DND-41 (cell line): ENCODE results near the gene LSM14A.

Experiments
- ATAC-seq: fragments of 200-7000 bp; cut with Tn5 transposase; 3 replicates; pipeline ENCODE4 v1.9.1; 2021; ENCODE audit warnings: low read depth; ENCODE audit not compliant: insufficient read depth
- DNase-seq: peaks from one replicate; pipeline ENCODE4 v3.0.0-alpha.2; 2020
- H2AFZ ChIP-seq: 2 replicates; pipeline ENCODE4 v1.6.0; 2012; ENCODE audit warnings: low read depth, low read length
- H3K27ac ChIP-seq: 2 replicates; pipeline ENCODE4 v1.5.1; 2012; ENCODE audit warnings: low read length, inconsistent platforms
- H3K27me3 ChIP-seq: fragments of 200-600 bp; sonication (generic); 2 replicates; pipeline ENCODE4 v1.6.0; 2012; ENCODE audit warnings: low read length, mild to moderate bottlenecking, inconsistent platforms; ENCODE audit not compliant: insufficient read depth, poor library complexity
- H3K36me3 ChIP-seq: 2 replicates; pipeline ENCODE4 v1.5.1; 2012; ENCODE audit warnings: low read length, inconsistent platforms; ENCODE audit not compliant: insufficient read depth
- H3K4me1 ChIP-seq: 2 replicates; pipeline ENCODE4 v1.5.1; 2012; ENCODE audit warnings: mild to moderate bottlenecking, low read length; ENCODE audit not compliant: insufficient read depth
- H3K4me2 ChIP-seq: 2 replicates; pipeline ENCODE4 v1.6.0; 2012; ENCODE audit warnings: mild to moderate bottlenecking, moderate library complexity, low read length, inconsistent platforms; ENCODE audit not compliant: insufficient read depth
- H3K4me3 ChIP-seq, 2 experiments: fragments of 200-600 bp in 1 of 2; shearing (Covaris generic) in 1 of 2; 2 replicates each; pipeline ENCODE4 v1.5.1; 2012 to 2016; ENCODE audit warnings: inconsistent platforms in 2 of 2, low read length in 2 of 2, mild to moderate bottlenecking in 2 of 2, low read depth in 1 of 2, moderate library complexity in 1 of 2
- H3K79me2 ChIP-seq: 2 replicates; pipeline ENCODE4 v1.6.0; 2012; ENCODE audit warnings: low read length, inconsistent platforms; ENCODE audit not compliant: insufficient read depth
- H3K9ac ChIP-seq: 2 replicates; pipeline ENCODE4 v1.6.0; 2012; ENCODE audit warnings: low read depth, mild to moderate bottlenecking, inconsistent platforms, low read length, moderate library complexity
- H3K9me3 ChIP-seq: 2 replicates; pipeline ENCODE4 v1.5.1; 2012; ENCODE audit warnings: low read length, moderate library complexity, mild to moderate bottlenecking, inconsistent platforms; ENCODE audit not compliant: insufficient read depth, severe bottlenecking
- H4K20me1 ChIP-seq: 2 replicates; pipeline ENCODE4 v1.6.0; 2012; ENCODE audit warnings: low read length; ENCODE audit not compliant: insufficient read depth
- CTCF ChIP-seq: IDR thresholded peaks from 2 replicates; pipeline ENCODE4 v1.5.1; 2012; ENCODE audit warnings: borderline replicate concordance, low read length, moderate library complexity, mild to moderate bottlenecking; ENCODE audit not compliant: poor library complexity, severe bottlenecking; ENCODE audit errors: extremely low read depth
- EZH2 ChIP-seq: IDR thresholded peaks from 3 replicates; pipeline ENCODE4 v1.6.1; 2012; ENCODE audit warnings: borderline replicate concordance, low read depth, mild to moderate bottlenecking, moderate library complexity, low read length, inconsistent platforms; ENCODE audit not compliant: severe bottlenecking

LSM14A gene

GRCh38 chr19:34228347-34228746 is 56.0 kb downstream of the LSM14A start:
- H3K9me3 ChIP-seq: no peaks in the 10 kb centered on the region
- ATAC-seq: no peak
- no peak overlapping the region for H3K9ac ChIP-seq
- H2AFZ ChIP-seq: no peak overlapping the region
- H3K36me3 ChIP-seq: peaks cover 73% of the 10 kb centered on the region
- no peak overlapping the region for H3K4me3 ChIP-seq
- no peak overlapping the region for H3K27ac ChIP-seq
- no peak overlapping the region for H3K4me2 ChIP-seq
- no peak for DNase-seq
- H3K27me3 ChIP-seq: no peaks in the 10 kb centered on the region
- no peaks in the 10 kb centered on the region for H3K4me1 ChIP-seq
- TF ChIP-seq CTCF (no peak), EZH2 (no peak)
- no peaks in the 10 kb centered on the region for H3K79me2 ChIP-seq
- H4K20me1 ChIP-seq: peaks cover 21% of the 10 kb centered on the region

- TF ChIP-seq CTCF (no peak), EZH2 (no peak)
- H3K36me3 ChIP-seq: peaks cover 69% of the 10 kb centered on the region
- ATAC-seq: no peak
Observed at GRCh38 chr19:34228762-34229161, 56.5 kb downstream of the LSM14A start.

GRCh38 chr19:34229721-34230120 is 57.4 kb downstream of the LSM14A start:
- no peak overlapping the region for H3K27ac ChIP-seq
- H3K79me2 ChIP-seq: no peaks in the 10 kb centered on the region
- H3K4me1 ChIP-seq: no peaks in the 10 kb centered on the region
- H4K20me1 ChIP-seq: peaks cover 12% of the 10 kb centered on the region; the same call in 1 of the 2 replicates
- no peak for TF ChIP-seq EZH2
- no peak for TF ChIP-seq CTCF
- ATAC-seq: no peak
- no peak overlapping the region for H3K9ac ChIP-seq
- peaks cover 61% of the 10 kb centered on the region for H3K36me3 ChIP-seq
- DNase-seq: no peak
- H2AFZ ChIP-seq: no peak overlapping the region
- H3K9me3 ChIP-seq: no peaks in the 10 kb centered on the region
- no peak overlapping the region for H3K4me3 ChIP-seq
- no peak overlapping the region for H3K4me2 ChIP-seq
- no peaks in the 10 kb centered on the region for H3K27me3 ChIP-seq

More at GRCh38 chr19:34228762-34229161, 56.5 kb downstream of the LSM14A start:
- Histone ChIP-seq H3K9me3 (no peaks in the 10 kb centered on the region), H4K20me1 (peaks cover 18% of the 10 kb centered on the region; the same call in 1 of the 2 replicates), H3K79me2 (no peaks in the 10 kb centered on the region), H3K27ac (no peak overlapping the region), H2AFZ (no peak overlapping the region), H3K4me1 (no peaks in the 10 kb centered on the region), H3K4me3 (no peak overlapping the region), H3K27me3 (no peaks in the 10 kb centered on the region), H3K4me2 (no peak overlapping the region), H3K9ac (no peak overlapping the region)
- no peak for DNase-seq

GRCh38 chr19:34230820-34231219 is 58.5 kb downstream of the LSM14A start:
- ATAC-seq: no peak

More at GRCh38 chr19:34230820-34231219, 58.5 kb downstream of the LSM14A start:
- no peak for DNase-seq
- no peak for TF ChIP-seq CTCF
- TF ChIP-seq EZH2: no peak
- no peak overlapping the region for H2AFZ ChIP-seq
- H3K27ac ChIP-seq: no peak overlapping the region
- no peaks in the 10 kb centered on the region for H3K4me1 ChIP-seq
- no peak overlapping the region for H3K4me2 ChIP-seq
- H3K27me3 ChIP-seq: no peaks in the 10 kb centered on the region
- no peak overlapping the region for H3K9ac ChIP-seq
- H3K79me2 ChIP-seq: no peaks in the 10 kb centered on the region
- H3K4me3 ChIP-seq: no peak overlapping the region
- H3K36me3 ChIP-seq: peaks cover 50% of the 10 kb centered on the region
- H4K20me1 ChIP-seq: peaks cover 8% of the 10 kb centered on the region; the same call in 1 of the 2 replicates
- H3K9me3 ChIP-seq: no peaks in the 10 kb centered on the region
